ENCODE results near the gene AOC1.
A peak's percentile ranks its signal among the peaks of the same experiment; 100 is the strongest.
"Not testable (repeated sequence)": the region's sequence is repeated elsewhere in the genome, so short reads cannot be mapped to it uniquely, and the experiment has no call there.

The AOC1 gene

GRCh38 chr7:150898475-150899011 lies 46.2 kb downstream of the AOC1 start:
- DNase-seq = peak; percentile 86

DNA sequence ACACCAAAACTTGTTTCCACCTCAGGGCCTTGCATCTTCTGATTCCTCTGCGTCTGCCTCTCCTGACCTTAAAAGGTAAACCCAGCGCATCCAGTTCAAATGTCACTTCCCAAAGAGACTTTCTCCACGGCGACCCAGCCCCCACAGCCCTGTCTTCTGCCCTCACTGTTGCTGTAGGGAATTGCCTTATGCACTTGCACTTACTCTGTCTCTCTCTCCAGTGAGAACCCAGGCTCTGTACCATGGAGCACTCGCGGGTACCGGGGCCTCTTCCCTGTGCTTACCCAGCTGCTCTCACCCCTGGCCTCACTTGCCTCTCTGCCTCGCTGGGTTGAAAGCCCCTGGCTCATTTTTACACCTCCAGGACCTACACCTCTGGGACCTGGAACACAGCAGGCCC lies 48.4 kb downstream of the AOC1 start:
- DNase-seq = no peak

DNA sequence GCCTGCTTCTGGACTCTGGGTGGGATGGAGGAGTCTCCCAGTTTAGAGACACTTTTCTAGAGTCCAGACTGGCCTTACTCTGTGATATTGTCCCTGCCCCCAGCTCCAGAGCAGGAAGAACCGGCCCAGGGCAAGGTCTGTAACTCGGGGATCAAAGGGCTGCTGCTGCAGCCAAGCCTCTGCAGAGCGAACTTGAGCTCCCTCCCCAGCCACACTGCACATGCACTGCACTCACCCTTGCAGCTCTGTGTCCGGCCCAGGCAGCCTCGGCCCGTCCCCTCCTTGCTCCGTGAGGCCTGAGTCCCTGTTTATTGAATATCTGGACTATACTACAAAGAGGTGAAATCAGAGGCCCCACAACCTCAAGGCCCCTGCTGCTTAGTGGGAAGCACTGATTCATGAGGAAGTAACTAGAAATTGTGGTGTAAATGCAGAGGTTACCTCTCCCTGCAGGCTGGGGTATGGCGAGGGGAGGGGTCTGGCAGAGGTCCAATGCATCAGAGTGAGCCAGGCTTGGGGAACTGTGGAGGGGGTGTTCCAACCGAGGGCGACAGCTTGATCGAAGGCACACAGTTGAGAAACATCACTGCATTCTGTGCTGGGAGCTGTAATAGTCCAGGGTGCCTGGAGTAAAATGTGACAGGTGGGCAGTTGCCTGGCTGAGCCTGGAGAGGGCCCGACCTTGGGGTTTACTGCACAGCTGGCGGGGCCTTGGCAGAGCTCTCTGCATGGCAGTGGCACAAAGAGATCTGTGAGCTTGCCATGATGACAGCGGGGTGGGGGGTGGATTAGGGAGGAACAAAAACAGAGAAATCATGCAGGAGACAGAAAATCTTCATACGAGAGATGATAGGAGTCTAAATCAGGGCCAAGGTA lies 49.1 kb downstream of the AOC1 start:
- peak; percentile 63 for DNase-seq

GRCh38 chr7:150902078-150903033 lies 50.0 kb downstream of the AOC1 start:
- no peak for DNase-seq

DNA sequence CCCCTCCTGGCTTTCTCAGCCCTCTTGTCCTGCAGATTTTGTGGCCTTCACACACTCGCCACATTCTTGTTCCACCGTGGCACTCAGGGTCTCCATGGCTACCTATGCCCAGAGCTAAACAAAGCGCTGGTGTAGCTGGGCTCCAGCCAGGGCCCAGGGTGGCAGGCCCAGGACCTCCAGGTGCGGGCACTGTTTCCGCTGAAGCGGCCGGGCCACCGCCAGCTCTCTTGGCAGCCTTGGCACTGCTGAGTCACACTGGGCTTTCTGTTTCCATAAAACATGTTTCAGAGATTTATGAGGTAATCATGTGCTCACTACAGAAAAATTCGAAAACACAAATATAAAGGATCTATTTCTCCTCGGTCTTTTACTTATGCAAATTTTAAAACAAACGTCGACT lies 51.3 kb downstream of the AOC1 start:
- DNase-seq = no peak

DNA sequence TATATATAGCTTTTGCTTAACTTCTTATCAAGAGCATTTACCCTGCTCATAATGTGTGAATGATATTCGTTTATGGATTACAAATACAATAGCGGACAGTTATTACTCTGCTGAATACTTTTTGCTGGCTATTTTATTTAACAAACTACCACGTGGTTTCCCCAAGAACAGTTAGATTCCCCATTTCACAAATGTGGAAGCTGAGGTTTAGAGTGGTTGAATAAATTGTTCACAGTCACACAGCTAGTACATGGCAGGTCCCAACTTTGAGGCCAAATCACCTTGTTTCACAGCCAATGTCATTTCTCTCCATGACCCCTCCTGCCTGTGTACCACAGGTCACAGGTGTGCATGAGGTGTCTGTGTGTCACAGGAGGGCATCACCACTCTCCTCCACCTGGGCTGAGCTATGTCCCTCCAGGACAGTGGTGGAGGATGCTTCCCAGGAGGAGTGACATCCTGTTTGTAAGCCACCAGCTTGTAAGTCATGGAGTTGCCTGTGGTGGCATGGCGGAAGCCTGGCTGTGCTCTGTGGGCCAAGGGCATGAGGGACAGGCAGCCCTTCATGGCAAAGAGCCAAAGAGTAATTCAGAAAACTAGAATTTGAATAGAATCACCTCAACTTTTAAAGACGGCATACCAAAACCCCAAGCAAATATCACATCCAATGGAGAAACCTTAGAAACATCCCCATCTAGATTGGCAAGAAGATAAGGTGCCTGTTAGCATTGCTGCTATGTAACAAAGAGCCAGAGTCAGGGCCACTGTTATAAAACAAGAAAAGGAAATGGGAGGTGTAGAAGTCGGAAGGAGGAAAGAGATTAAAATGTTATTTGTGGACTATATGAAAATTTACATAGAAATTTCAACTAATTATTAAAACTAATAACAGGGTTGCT lies 51.9 kb downstream of the AOC1 start:
- no peak for DNase-seq

DNA sequence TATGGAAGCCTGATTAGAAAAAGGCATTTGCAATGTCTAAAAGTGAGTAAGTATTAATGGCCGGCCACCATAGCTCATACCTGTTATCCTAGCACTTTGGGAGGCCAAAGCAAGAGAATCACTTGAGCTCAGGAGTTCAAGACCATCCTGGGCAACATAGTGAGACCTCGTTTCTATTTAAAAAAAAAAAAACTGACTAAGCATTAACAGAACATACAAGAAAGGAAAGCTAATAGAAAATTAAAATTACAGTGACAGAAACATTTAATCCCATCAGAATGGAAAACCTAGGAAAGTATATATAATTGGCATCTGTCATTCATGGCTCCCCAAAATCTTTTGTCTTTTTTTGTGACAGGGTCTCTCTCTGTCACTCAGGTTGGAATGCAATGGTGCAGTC lies 55.9 kb downstream of the AOC1 start:
- DNase-seq = no peak

- no peak for DNase-seq
Observed at GRCh38 chr7:150909200-150909995, 57.1 kb downstream of the AOC1 start.

DNA sequence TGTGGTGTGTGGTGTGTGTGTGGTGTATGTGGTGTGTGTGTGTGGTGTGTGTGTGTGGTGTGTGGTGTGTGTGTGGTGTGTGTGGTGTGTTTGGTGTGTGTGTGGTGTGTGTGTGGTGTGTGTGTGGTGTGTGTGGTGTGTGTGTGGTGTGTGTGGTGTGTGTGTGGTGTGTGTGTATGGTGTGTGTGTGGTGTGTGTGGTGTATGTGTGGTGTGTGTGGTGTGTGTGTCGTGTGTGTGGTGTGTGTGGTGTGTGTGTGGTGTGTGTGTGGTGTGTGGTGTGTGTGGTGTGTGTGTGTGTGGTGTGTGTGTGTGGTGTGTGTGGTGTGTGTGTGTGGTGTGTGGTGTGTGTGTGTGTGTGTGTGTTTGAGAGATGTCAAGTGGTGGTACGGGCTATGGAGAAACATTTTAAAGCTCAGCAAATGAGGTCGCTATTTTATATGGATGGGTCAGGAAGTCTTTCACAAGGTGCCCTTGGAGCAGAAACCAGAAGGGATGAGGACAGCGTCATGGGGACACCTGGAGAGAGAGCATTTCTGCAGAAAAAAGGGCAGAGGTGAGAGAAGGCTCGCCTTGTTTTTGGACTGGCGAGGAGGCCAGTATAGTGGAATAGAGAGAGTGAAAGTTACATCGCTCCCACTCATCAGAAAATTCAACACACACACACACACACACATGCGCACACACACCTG lies 58.1 kb downstream of the AOC1 start:
- DNase-seq = not testable (repeated sequence)

DNA sequence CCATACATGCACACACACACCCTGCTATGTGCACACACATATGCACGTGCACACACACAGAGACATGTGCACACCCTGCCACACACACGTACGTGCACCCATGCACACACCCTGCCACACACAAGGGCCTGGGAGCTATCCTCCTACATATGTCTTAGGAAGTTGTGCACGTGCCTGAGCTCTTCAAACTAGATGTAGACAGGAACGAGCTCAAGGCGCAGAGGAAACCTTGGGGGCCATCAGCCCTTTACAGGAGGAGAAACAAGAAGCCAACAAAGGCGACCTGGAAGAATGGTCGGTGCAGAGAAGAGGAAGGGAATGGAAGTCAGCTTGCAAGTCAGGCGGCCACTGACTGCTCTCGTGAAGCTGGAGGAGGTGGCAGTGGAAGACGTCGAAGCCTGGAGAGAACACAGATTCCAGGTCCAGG lies 58.7 kb downstream of the AOC1 start:
- no peak for DNase-seq
